Measurements from ENCODE around the gene GRID2.

The GRID2 gene

GRCh38 chr4:92519727-92520126 lies 216.0 kb downstream of the GRID2 start:
- Histone ChIP-seq H3K27me3 (no peaks in the 10 kb centered on the region), H4K20me1 (no peaks in the 10 kb centered on the region), H3K4me2 (no peak overlapping the region), H3K9me3 (no peaks in the 10 kb centered on the region), H3K36me3 (no peaks in the 10 kb centered on the region), H3K27ac (no peak overlapping the region), H3K4me1 (no peaks in the 10 kb centered on the region), H3K9ac (no peak overlapping the region), H3K4me3 (no peak overlapping the region)
- no peak for TF ChIP-seq Cebpa-rat (IDR thresholded peaks at IDR 0.05)

- no peak for TF ChIP-seq Cebpa-rat (IDR thresholded peaks at IDR 0.05)
- Histone ChIP-seq H4K20me1 (no peaks in the 10 kb centered on the region), H3K9ac (no peak overlapping the region), H3K4me1 (no peaks in the 10 kb centered on the region), H3K36me3 (no peaks in the 10 kb centered on the region), H3K27me3 (no peaks in the 10 kb centered on the region), H3K4me3 (no peak overlapping the region), H3K4me2 (no peak overlapping the region), H3K27ac (no peak overlapping the region), H3K9me3 (no peaks in the 10 kb centered on the region)
Observed at GRCh38 chr4:92520563-92520962, 216.8 kb downstream of the GRID2 start.

GRCh38 chr4:92521941-92522340 lies 218.2 kb downstream of the GRID2 start:
- Histone ChIP-seq H4K20me1 (no peaks in the 10 kb centered on the region), H3K4me2 (no peak overlapping the region), H3K9me3 (no peaks in the 10 kb centered on the region), H3K4me1 (no peaks in the 10 kb centered on the region), H3K27me3 (no peaks in the 10 kb centered on the region), H3K36me3 (no peaks in the 10 kb centered on the region), H3K27ac (no peak overlapping the region), H3K9ac (no peak overlapping the region), H3K4me3 (no peak overlapping the region)
- no peak for TF ChIP-seq Cebpa-rat (IDR thresholded peaks at IDR 0.05)

DNA sequence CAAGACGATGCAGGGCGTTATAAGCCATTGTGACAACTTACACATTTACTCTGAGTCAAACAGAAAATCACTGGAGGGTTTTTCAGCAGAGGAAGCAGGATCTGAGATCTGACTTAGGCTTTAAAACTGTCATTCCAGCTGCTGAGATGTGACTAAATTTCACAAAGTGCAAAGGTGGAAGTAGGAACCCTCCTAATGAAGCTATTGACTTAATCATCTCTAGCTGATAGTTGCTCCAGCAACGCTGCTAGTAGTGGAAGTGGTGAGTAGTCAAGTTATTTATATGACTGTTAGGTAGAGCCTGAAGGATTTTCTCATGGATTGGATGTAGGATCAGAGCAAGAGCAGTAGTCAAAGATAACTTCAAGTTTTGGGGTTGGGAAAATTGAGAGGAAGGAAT lies 218.6 kb downstream of the GRID2 start:
- no peaks in the 10 kb centered on the region for H3K36me3 ChIP-seq
- H3K4me3 ChIP-seq = no peak overlapping the region
- H3K27me3 ChIP-seq = no peaks in the 10 kb centered on the region
- H3K9me3 ChIP-seq = no peaks in the 10 kb centered on the region
- no peaks in the 10 kb centered on the region for H3K4me1 ChIP-seq
- no peak overlapping the region for H3K27ac ChIP-seq
- no peaks in the 10 kb centered on the region for H4K20me1 ChIP-seq
- no peak overlapping the region for H3K9ac ChIP-seq
- TF ChIP-seq Cebpa-rat (IDR thresholded peaks at IDR 0.05) = no peak
- H3K4me2 ChIP-seq = no peak overlapping the region

DNA sequence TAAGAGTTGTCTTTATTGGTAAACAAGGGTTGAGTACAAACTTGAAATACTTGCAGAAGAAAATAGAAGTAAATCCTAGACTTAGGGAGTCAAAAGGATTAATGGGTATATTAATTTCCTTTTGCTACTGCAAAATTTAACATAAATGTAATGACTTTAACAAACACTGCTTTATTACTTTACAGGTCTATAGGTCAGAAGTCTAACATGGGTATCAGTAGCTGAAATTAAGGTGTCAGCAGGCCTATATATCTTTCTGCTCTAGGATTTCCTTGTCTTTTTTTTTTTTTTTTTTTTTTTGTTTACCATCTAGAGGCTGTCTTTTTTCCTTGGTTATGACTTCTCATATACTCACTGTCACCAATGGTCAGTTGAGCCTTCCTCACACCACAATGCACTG lies 220.4 kb downstream of the GRID2 start:
- no peaks in the 10 kb centered on the region for H4K20me1 ChIP-seq
- no peaks in the 10 kb centered on the region for H3K9me3 ChIP-seq
- no peaks in the 10 kb centered on the region for H3K4me1 ChIP-seq
- no peaks in the 10 kb centered on the region for H3K36me3 ChIP-seq
- H3K4me2 ChIP-seq = no peak overlapping the region
- H3K27me3 ChIP-seq = no peaks in the 10 kb centered on the region
- no peak overlapping the region for H3K9ac ChIP-seq
- H3K4me3 ChIP-seq = no peak overlapping the region
- H3K27ac ChIP-seq = no peak overlapping the region
- TF ChIP-seq Cebpa-rat (IDR thresholded peaks at IDR 0.05) = no peak

- Histone ChIP-seq H3K27me3 (no peaks in the 10 kb centered on the region), H3K27ac (no peak overlapping the region), H3K36me3 (no peaks in the 10 kb centered on the region), H3K4me3 (no peak overlapping the region), H3K4me2 (no peak overlapping the region), H3K4me1 (no peaks in the 10 kb centered on the region), H4K20me1 (no peaks in the 10 kb centered on the region), H3K9ac (no peak overlapping the region), H3K9me3 (no peaks in the 10 kb centered on the region)
- no peak for TF ChIP-seq Cebpa-rat (IDR thresholded peaks at IDR 0.05)
Observed at GRCh38 chr4:92528541-92528940, 224.8 kb downstream of the GRID2 start.

DNA sequence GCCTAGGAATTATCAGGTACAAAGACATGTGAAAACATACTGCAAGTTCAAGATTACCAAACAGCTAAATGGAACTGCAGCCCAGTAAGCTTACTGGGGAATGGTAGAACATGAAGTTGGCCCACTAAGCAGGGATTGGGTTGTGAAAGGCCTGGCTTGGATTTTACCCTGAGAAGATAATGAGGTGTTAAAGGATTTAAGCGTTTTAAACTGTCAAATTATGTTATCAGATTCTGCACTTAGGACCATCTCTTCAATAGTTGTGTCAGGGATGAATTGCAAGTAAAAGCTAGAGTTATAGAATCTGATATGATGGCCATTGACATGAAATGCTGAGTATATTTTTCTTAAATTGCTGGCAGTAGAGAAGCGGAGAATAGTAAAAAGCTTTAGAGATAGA lies 225.7 kb downstream of the GRID2 start:
- H3K4me3 ChIP-seq = no peak overlapping the region
- no peak overlapping the region for H3K9ac ChIP-seq
- no peaks in the 10 kb centered on the region for H3K4me1 ChIP-seq
- no peaks in the 10 kb centered on the region for H3K36me3 ChIP-seq
- H3K9me3 ChIP-seq = no peaks in the 10 kb centered on the region
- H3K27ac ChIP-seq = no peak overlapping the region
- no peak for TF ChIP-seq Cebpa-rat (IDR thresholded peaks at IDR 0.05)
- no peaks in the 10 kb centered on the region for H3K27me3 ChIP-seq
- H3K4me2 ChIP-seq = no peak overlapping the region
- H4K20me1 ChIP-seq = no peaks in the 10 kb centered on the region

- TF ChIP-seq Cebpa-rat (IDR thresholded peaks at IDR 0.05) = no peak
- Histone ChIP-seq H3K4me3 (no peak overlapping the region), H4K20me1 (no peaks in the 10 kb centered on the region), H3K9ac (no peak overlapping the region), H3K36me3 (no peaks in the 10 kb centered on the region), H3K27me3 (no peaks in the 10 kb centered on the region), H3K4me2 (no peak overlapping the region), H3K27ac (no peak overlapping the region), H3K9me3 (peaks cover 6% of the 10 kb centered on the region; the same call in 1 of the 2 replicates), H3K4me1 (no peaks in the 10 kb centered on the region)
Observed at GRCh38 chr4:92535599-92535998, 231.8 kb downstream of the GRID2 start.

DNA sequence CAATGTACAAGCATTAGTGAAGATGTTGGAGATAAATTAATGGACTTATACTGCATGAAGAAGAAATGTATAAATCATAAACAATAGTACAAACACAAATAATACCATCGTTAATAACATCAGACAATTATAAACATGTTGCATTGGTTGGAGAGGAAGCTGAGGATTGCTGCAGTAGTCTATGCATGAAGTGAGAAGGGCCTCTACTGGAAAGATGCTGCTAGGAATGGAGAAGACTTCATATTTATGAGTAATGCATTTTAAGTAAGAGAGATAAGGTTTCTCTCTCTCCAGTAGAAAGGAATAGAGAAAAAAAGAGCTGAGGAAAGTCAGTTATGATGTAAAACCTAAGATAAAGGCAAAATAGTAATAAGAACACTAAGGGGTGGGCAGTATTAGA lies 247.8 kb downstream of the GRID2 start:
- Histone ChIP-seq H4K20me1 (no peaks in the 10 kb centered on the region), H3K36me3 (no peaks in the 10 kb centered on the region), H3K27ac (no peak overlapping the region), H3K9me3 (no peaks in the 10 kb centered on the region), H3K4me1 (no peaks in the 10 kb centered on the region), H3K27me3 (no peaks in the 10 kb centered on the region), H3K4me2 (no peak overlapping the region), H3K9ac (no peak overlapping the region), H3K4me3 (no peak overlapping the region)
- TF ChIP-seq Cebpa-rat (IDR thresholded peaks at IDR 0.05) = no peak

DNA sequence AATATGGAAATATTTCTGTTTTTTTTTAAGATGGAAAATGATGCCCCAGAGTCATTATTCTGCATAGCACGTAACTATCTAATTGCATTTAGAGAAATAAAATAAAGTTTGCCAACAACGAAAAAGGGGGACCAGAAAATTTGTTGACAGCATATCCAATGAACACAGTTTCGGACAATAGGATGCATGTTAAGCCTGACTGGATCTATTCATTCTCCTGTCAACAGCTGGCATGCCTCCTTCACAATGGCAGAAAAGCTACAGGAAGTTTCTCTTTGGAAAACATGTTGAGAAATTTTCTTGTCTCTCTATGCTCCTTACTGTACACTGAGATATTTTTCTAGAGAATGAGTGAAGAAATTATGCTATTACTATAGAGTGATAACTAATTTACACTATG lies 262.5 kb downstream of the GRID2 start:
- Histone ChIP-seq H3K9ac (no peak overlapping the region), H3K9me3 (no peaks in the 10 kb centered on the region), H3K27ac (no peak overlapping the region), H3K4me2 (no peak overlapping the region), H4K20me1 (no peaks in the 10 kb centered on the region), H3K4me1 (no peaks in the 10 kb centered on the region), H3K27me3 (no peaks in the 10 kb centered on the region), H3K4me3 (no peak overlapping the region), H3K36me3 (no peaks in the 10 kb centered on the region)
- TF ChIP-seq Cebpa-rat (IDR thresholded peaks at IDR 0.05) = no peak

DNA sequence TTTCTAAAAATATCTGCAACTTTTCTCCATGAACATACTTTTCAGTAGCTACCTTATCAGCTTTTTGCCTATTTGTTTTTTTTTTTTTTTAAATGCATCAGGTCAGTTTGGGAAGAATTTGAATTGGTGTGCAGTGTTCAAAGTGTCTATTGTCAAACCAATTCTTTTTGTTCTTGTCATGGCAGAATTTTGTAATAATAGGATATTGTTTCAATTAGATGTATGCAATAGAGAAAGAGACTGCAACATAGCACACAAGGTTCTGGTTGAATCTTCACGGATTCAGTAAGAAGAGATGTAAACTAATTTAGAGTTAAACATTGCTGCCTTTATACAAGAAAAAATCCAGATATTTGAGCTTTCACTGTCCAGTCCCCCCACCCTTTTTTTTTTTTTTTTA lies 277.1 kb downstream of the GRID2 start:
- H3K4me2 ChIP-seq = no peak overlapping the region
- H3K4me1 ChIP-seq = no peaks in the 10 kb centered on the region
- H3K36me3 ChIP-seq = no peaks in the 10 kb centered on the region
- no peak overlapping the region for H3K9ac ChIP-seq
- H4K20me1 ChIP-seq = no peaks in the 10 kb centered on the region
- no peak overlapping the region for H3K27ac ChIP-seq
- H3K27me3 ChIP-seq = no peaks in the 10 kb centered on the region
- H3K9me3 ChIP-seq = no peaks in the 10 kb centered on the region
- H3K4me3 ChIP-seq = no peak overlapping the region
- TF ChIP-seq Cebpa-rat (IDR thresholded peaks at IDR 0.05) = no peak

All from BLaER1 (cell line).